Mesothelial cell of epicardium (in vitro differentiated cells): Measurements from ENCODE around the gene ZDHHC11. TPM values are rescaled to one million over a fixed set of nuclear protein-coding genes. Genes with fewer than 3 reads are reported as not detected.
"Not testable (repeated sequence)": the region's sequence is repeated elsewhere in the genome, so short reads cannot be mapped to it uniquely, and the experiment has no call there.

Experiments used
- DNase-seq, 2 experiments: peaks; one replicate each; pipeline ENCODE4 v3.0.0; 2021; ENCODE audit warnings: low spot score in 2 of 2; ENCODE audit not compliant: unreplicated experiment in 2 of 2
- H3K27ac Mint-ChIP-seq: 2 replicates; pipeline ENCODE4 v1.8.0; 2021; ENCODE audit warnings: mixed read lengths
- H3K27me3 Mint-ChIP-seq: 2 replicates; pipeline ENCODE4 v1.8.0; 2021; ENCODE audit warnings: low read depth, mixed read lengths
- H3K36me3 Mint-ChIP-seq: 2 replicates; pipeline ENCODE4 v1.8.0; 2021; ENCODE audit warnings: mixed read lengths
- H3K4me1 Mint-ChIP-seq: 2 replicates; pipeline ENCODE4 v1.8.0; 2021; ENCODE audit warnings: mixed read lengths
- H3K4me3 Mint-ChIP-seq: 2 replicates; pipeline ENCODE4 v1.8.0; 2021; ENCODE audit warnings: mild to moderate bottlenecking, moderate library complexity, mixed read lengths
- H3K9me3 Mint-ChIP-seq: 2 replicates; pipeline ENCODE4 v1.8.0; 2021; ENCODE audit warnings: mixed read lengths
- CTCF ChIP-seq: fragments of 200-600 bp; sonication (generic); IDR thresholded peaks from one replicate; pipeline ENCODE4 v1.5.0; 2021; ENCODE audit warnings: antibody characterized with exemption; ENCODE audit not compliant: unreplicated experiment
- total RNA-seq: library from RNA; stranded (reverse); gene quantifications from 3 replicates; pipeline ENCODE4 v1.2.1, GENCODE V29; 2021

ZDHHC11 gene
- total RNA-seq, 1 donor from 2014 or later, result 11.4 TPM

GRCh38 chr5:854966-855743 is 4.4 kb upstream of the ZDHHC11 start:
- no peak for DNase-seq
- H3K9me3 Mint-ChIP-seq, result no peaks in the 10 kb centered on the region
- H3K27me3 Mint-ChIP-seq, result peaks cover 12% of the 10 kb centered on the region
- TF ChIP-seq CTCF, result no peak
- H3K4me1 Mint-ChIP-seq, result no peaks in the 10 kb centered on the region
- no peak overlapping the region for H3K4me3 Mint-ChIP-seq
- no peaks in the 10 kb centered on the region for H3K36me3 Mint-ChIP-seq
- H3K27ac Mint-ChIP-seq, result no peak overlapping the region

GRCh38 chr5:854217-854616 is 3.4 kb upstream of the ZDHHC11 start:
- Mint-ChIP-seq H3K27me3 (peaks cover 12% of the 10 kb centered on the region), H3K9me3 (no peaks in the 10 kb centered on the region), H3K4me1 (no peaks in the 10 kb centered on the region), H3K27ac (no peak overlapping the region), H3K4me3 (no peak overlapping the region), H3K36me3 (no peaks in the 10 kb centered on the region)
- no peak for DNase-seq
- TF ChIP-seq CTCF, result no peak

DNA sequence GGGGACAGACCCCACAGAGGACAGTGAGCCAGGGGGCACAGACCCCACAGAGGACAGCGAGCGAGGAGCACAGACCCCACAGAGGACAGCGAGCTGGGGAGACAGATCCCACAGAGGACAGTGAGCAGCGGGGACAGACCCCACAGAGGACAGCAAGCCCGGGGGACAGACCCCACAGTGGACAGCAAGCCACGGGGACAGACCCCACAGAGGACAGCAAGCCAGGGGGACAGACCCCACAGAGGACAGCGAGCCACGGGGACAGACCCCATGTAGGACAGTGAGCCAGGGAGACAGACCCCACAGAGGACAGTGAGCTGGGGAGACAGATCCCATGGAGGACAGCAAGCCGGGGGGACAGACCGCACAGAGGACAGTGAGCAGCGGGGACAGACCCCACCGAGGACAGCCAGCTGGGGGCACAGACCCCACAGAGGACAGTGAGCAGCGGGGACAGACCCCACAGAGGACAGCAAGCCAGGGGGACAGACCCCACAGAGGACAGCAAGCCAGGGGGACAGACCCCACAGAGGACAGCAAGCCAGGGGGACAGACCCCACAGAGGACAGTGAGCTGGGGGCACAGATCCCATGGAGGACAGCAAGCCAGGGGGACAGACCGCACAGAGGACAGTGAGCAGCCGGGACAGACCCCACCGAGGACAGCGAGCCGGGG is 2.8 kb upstream of the ZDHHC11 start:
- DNase-seq, H3K4me1 Mint-ChIP-seq, H3K4me3 Mint-ChIP-seq, H3K36me3 Mint-ChIP-seq, H3K27ac Mint-ChIP-seq, H3K9me3 Mint-ChIP-seq: not testable (repeated sequence)
- peaks cover 12% of the 10 kb centered on the region for H3K27me3 Mint-ChIP-seq

GRCh38 chr5:852431-853401 is 1.9 kb upstream of the ZDHHC11 start:
- H3K4me1 Mint-ChIP-seq, result no peaks in the 10 kb centered on the region
- H3K4me3 Mint-ChIP-seq, result no peak overlapping the region
- TF ChIP-seq CTCF, result no peak
- no peak overlapping the region for H3K27ac Mint-ChIP-seq
- peaks cover 12% of the 10 kb centered on the region for H3K27me3 Mint-ChIP-seq
- H3K36me3 Mint-ChIP-seq, result no peaks in the 10 kb centered on the region
- no peaks in the 10 kb centered on the region for H3K9me3 Mint-ChIP-seq
- DNase-seq, result no peak

DNA sequence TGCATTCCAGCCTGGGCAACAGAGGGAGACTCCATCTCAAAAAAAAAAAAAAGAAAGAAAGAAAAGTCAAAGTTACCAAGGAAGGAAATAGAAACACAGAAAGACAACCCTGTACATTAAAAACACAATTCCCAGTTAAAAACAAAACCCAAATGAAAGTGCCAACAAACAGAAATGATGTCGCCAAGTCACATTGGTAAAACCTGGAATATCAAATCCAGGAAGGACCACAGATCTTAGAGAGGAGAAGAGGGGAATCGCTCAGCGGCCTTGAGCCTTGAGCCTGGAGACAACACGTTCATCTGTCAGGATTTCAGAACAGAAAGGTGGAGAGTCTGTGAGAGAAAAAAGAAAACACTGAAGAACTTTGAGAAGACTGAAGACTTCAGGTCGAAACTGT is 1.2 kb upstream of the ZDHHC11 start:
- no peaks in the 10 kb centered on the region for H3K36me3 Mint-ChIP-seq
- H3K27me3 Mint-ChIP-seq, result peaks cover 12% of the 10 kb centered on the region
- no peak overlapping the region for H3K4me3 Mint-ChIP-seq
- H3K27ac Mint-ChIP-seq, result no peak overlapping the region
- no peaks in the 10 kb centered on the region for H3K9me3 Mint-ChIP-seq
- no peak for DNase-seq
- H3K4me1 Mint-ChIP-seq, result no peaks in the 10 kb centered on the region
- TF ChIP-seq CTCF, result no peak
